ENCODE data around the gene CRISP2.
"Not testable (repeated sequence)": the region's sequence is repeated elsewhere in the genome, so short reads cannot be mapped to it uniquely, and the experiment has no call there.

Gene CRISP2

DNA sequence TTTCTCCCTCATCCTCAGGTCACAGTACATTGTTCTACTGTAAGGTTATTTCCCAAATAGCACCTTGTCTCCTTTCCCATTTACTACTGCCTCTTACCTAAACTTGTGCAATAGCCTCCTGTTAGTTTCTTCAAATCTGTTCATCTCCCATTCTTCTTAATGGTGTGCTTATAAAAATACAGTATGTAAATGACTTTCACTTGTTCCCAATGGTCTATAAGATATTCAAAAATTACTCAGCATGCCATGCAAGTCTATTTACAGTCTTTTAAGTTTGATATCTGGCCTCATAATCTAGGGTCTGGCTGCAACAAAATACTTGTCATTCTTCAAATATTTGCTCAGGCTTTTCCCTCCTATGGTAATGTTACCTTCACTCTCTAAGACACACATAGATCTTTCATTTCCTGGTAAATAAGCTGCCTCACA, 45.2 kb downstream of the CRISP2 start:
- DNase-seq: no peak
- Mint-ChIP-seq H3K9me3 (peaks cover 0 to 18% of the 10 kb centered on the region in 2 donors), H3K27ac (no peak overlapping the region), H3K4me3 (no peak overlapping the region), H3K4me1 (no peaks in the 10 kb centered on the region), H3K27me3 (no peaks in the 10 kb centered on the region)
- no peak for ATAC-seq

DNA sequence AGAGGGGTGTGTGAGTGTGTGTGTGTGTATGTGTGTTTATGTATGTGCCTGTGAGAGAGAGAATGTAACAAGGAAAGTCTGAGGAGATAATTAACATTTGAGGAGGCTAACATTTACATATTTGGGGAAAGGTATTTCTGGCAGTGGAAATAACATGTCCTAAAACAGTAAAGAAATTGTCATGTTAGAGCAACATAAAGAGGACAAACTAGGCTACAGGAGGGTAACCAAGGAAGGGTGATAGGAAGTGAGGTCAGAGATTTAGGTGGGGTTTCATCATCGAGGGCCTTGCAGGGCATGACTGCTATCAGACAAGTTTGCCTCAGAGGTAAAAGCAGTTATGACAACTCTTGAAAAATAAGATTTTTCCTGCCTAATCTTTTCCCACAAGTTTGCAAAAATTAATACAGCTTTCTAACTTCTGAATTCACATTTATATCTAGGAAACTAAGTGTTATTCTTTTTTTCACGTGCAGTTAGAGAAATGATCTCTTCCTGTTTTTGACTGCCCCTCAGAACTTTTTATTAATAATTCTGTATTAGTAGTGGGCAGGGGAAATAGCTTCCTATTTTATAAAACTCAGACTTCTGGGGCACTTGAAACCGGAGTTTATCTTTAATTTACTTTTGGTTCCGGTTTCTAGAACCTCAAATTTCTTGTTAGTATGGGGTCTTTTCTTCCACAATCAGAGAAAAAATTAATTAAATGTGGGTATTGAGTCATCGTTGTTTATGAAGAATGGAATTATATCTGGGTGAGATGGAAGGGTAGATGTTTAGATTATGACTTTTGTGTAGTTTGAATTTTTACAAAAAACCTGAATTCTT, 46.2 kb downstream of the CRISP2 start:
- Mint-ChIP-seq H3K9me3 (peaks cover 0 to 16% of the 10 kb centered on the region in 2 donors), H3K27me3 (no peaks in the 10 kb centered on the region), H3K4me3 (no peak overlapping the region), H3K4me1 (no peaks in the 10 kb centered on the region), H3K27ac (no peak overlapping the region)
- ATAC-seq (no peak), DNase-seq (no peak)

DNA sequence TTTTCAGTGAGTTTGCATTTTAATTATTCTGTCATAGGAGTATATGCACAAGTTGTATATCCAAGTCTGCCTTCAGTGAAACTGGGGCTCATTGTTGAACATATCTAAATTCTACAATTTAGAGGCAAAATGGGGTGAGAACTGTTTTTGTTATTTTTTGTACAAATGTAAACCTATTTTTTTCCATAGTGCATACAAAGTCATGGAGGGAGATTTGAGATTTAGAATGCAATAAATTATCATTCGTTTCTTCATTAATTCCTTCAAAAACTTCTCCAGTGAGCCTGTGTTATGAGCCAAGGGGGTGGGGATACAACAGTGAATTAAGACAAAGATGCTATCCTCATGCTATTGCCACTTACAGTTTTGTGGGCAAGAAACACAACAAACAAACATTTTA, 46.9 kb downstream of the CRISP2 start:
- no peak for ATAC-seq

DNA sequence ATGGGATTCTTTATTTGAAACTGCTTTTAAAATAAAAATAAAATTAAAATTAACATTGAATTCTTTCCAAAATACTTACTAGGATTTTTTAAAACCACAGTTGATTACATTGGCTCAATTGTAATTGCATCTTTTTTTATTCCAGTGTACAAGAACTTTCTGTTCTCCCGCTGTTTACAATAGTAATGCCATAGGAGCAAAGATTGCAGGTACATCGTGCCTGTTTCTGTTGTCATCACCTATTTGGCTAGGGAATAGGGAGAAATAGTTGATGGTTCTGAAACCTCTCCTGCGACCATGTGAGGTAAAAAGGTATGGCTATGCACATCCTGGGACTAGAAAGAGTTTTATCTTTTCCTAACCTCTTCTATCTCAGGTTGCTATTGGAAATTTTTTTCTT, 48.5 kb downstream of the CRISP2 start:
- ATAC-seq: no peak
- Mint-ChIP-seq H3K9me3 (peaks cover 0 to 6% of the 10 kb centered on the region in 2 donors), H3K4me3 (no peak overlapping the region), H3K27ac (no peak overlapping the region), H3K27me3 (no peaks in the 10 kb centered on the region), H3K4me1 (no peaks in the 10 kb centered on the region)
- no peak for DNase-seq

More for the DNA sequence above, 46.9 kb downstream of the CRISP2 start:
- no peak for DNase-seq
- no peaks in the 10 kb centered on the region for H3K4me1 Mint-ChIP-seq
- no peak overlapping the region for H3K27ac Mint-ChIP-seq
- H3K27me3 Mint-ChIP-seq: no peaks in the 10 kb centered on the region
- peaks cover 0 to 10% of the 10 kb centered on the region in 2 donors for H3K9me3 Mint-ChIP-seq
- H3K4me3 Mint-ChIP-seq: no peak overlapping the region

DNA sequence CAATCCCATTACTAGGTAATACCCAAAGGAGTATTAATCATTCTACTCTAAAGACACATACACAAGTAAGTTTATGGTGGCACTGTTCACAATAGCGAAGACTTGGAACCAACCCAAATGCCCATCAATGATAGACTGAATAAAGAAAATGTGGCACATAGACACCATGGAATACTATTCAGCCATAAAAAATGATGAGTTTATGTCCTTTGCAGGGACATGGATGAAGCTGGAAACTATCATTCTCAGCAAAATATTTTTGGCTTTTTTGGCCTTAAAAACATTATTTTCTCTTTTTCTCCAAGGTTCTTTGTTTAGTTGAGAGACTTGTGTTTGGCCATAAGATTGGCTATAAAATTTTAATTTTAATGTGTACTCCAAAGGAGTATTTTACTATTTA, 49.3 kb downstream of the CRISP2 start:
- not testable (repeated sequence) for ATAC-seq, DNase-seq, H3K9me3 Mint-ChIP-seq, H3K27me3 Mint-ChIP-seq, H3K27ac Mint-ChIP-seq, H3K4me3 Mint-ChIP-seq, H3K4me1 Mint-ChIP-seq

DNA sequence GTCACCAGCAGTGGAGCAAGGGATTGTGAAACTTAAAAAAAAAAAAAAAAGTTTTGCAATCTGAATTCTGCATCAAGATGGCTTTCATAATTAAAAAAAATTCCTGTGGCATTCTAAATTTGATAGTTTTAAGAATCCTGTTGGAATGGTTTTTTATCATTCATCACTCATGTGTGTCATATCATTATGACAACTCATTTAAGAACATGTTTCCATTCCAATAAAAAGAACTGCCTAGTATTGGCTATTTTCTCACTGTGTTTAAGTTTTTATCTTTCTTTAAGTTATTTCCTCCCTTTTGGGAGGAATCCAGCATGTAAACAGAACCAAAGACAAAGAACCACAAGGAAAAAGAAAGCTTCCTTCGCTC, 50.5 kb downstream of the CRISP2 start:
- H3K27me3 Mint-ChIP-seq: peaks cover 7% of the 10 kb centered on the region
- H3K9me3 Mint-ChIP-seq: peaks cover 0 to 6% of the 10 kb centered on the region in 2 donors
- DNase-seq: no peak
- H3K4me1 Mint-ChIP-seq: no peaks in the 10 kb centered on the region
- H3K4me3 Mint-ChIP-seq: no peak overlapping the region
- H3K27ac Mint-ChIP-seq: no peak overlapping the region
- no peak for ATAC-seq

DNA sequence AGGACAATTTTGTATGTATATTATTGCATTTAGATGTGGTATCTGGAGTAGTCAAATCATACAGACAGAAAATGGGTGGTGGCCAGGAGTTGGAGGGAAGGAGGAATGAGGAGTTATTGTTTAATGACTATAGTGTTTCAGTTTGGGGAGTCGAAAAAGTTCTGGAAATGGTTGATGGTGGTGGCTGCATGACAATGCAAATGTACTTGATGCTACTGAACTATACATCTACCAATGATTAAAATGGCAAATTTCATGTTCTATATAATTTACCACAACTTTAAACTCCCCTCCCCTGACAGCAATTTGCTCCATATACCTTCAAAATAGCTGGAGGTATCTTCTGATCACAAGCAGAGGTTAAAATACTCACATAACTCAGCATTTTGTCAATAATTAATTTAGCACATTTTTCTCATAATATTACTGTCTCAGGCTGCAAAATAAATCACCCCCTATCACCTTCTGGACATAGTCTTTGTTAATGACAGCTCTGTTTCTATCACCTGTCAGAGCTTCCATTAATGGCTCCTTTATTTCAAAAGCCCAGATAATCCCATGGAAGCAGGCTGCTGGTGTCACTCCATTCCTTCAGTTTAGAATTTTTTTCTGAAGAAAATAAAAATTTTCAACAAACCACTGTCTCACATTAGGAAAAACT, 51.0 kb downstream of the CRISP2 start:
- DNase-seq (no peak), ATAC-seq (no peak)
- Mint-ChIP-seq H3K4me1 (no peaks in the 10 kb centered on the region), H3K4me3 (no peak overlapping the region), H3K27me3 (peaks cover 7% of the 10 kb centered on the region), H3K27ac (no peak overlapping the region), H3K9me3 (peaks cover 0 to 6% of the 10 kb centered on the region in 2 donors)

DNA sequence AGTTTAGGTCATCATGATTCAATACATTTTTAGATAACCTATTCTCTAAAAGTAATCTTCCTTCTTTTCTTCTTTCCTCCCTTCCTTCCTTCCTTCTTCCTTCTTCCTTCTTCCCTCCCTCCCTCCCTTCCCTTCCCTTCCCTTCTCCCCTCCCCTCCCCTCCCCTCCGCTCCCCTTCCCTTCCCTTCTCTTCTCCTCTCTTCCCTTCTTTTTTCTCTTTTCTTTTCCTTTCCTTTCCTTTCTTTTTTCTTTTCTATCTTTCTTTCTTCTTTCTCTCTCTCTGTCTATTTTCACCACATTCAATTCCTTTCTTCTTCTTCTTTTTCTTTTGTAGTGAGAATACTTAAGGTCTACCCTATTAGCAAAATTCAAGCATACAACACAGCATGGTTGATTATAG, 59.4 kb downstream of the CRISP2 start:
- peaks cover 7% of the 10 kb centered on the region for H3K27me3 Mint-ChIP-seq
- H3K4me3 Mint-ChIP-seq: no peak overlapping the region
- no peaks in the 10 kb centered on the region for H3K4me1 Mint-ChIP-seq
- DNase-seq (no peak), ATAC-seq (no peak)
- no peaks in the 10 kb centered on the region for H3K9me3 Mint-ChIP-seq
- no peak overlapping the region for H3K27ac Mint-ChIP-seq

DNA sequence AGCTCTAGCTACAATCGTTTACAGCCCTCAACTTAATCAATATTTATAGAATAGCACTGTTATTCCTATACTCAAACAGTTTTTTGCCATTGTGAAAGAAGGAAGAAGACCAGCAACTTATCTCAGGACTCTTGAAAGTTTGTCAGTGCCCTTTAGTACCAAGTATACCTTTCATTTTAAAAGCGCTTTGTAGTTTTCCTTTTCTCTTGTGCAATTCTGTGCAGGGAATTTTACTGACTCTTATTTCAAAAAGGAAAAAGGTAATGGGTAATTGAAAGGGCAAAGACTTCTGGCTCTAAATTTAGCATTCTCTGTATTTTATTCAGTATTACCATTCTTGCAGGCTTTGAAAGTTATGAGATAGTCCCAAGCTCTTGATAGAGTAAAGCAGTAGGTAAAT, 59.9 kb downstream of the CRISP2 start:
- no peak for ATAC-seq
- no peak overlapping the region for H3K27ac Mint-ChIP-seq
- DNase-seq: no peak
- no peaks in the 10 kb centered on the region for H3K4me1 Mint-ChIP-seq
- H3K27me3 Mint-ChIP-seq: peaks cover 2% of the 10 kb centered on the region
- no peaks in the 10 kb centered on the region for H3K9me3 Mint-ChIP-seq
- no peak overlapping the region for H3K4me3 Mint-ChIP-seq

DNA sequence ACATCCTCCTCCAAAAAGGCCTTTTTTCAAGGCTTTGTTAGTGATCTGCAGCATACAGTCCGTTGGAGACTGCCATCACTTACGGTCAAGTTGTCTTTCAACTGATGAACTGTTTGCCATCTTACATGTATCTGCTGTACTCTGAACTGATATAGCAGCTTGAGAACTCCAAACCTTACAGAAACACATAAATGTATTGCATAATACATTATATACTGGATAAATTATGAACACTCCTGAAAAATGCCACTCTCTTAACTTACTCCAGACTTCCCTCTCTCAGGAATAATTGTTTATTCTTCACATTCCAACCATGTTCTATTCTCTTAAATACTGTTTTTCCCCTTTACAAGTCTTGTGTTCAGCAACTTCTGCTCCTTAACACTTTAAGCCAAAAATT, 62.1 kb downstream of the CRISP2 start:
- DNase-seq: no peak
- Mint-ChIP-seq H3K4me1 (no peaks in the 10 kb centered on the region), H3K9me3 (no peaks in the 10 kb centered on the region), H3K27ac (no peak overlapping the region), H3K27me3 (no peaks in the 10 kb centered on the region), H3K4me3 (no peak overlapping the region)
- no peak for ATAC-seq

DNA sequence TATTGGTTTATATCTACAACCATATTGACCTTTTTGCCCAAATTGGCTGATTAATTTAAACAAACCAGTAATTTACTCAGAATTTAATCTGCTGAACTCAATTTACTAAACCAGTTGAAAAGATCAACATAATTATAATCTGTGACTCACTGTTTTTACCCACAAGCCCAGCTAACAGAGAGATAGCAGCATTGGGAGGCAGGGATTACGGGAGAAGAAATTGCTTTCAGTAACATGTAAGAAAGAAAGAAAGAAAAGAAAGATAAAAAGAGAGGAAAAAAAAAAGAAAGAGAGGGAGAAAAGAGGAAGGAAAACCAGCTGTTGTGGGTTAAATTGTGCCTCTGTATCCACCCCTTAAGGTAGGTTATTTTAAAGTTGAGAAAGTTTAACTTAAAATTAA, 63.4 kb downstream of the CRISP2 start:
- Mint-ChIP-seq H3K4me1 (no peaks in the 10 kb centered on the region), H3K9me3 (no peaks in the 10 kb centered on the region), H3K4me3 (no peak overlapping the region), H3K27ac (no peak overlapping the region), H3K27me3 (no peaks in the 10 kb centered on the region)
- ATAC-seq (no peak), DNase-seq (no peak)

DNA sequence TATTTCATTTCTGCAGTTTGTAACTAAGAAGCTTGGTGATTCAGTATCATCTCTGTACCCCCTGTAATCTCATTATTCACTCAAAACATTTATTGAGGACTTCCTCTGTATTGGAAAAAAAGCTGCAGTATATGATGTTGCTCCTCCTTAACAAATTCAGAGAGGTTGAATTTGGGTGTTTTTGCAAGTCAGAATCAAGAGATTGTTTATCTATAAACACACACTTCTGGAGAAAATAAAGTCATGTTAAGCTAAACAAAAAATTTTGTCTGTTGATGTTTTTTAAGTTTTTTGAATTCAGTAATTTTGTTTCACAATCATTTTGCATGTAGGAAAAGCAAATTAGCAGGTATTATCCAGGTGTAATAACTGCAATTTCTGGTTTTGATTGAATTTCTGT, 65.3 kb downstream of the CRISP2 start:
- Mint-ChIP-seq H3K4me1 (no peaks in the 10 kb centered on the region), H3K27me3 (no peaks in the 10 kb centered on the region), H3K9me3 (no peaks in the 10 kb centered on the region), H3K27ac (no peak overlapping the region), H3K4me3 (no peak overlapping the region)
- no peak for DNase-seq
- ATAC-seq: no peak

DNA sequence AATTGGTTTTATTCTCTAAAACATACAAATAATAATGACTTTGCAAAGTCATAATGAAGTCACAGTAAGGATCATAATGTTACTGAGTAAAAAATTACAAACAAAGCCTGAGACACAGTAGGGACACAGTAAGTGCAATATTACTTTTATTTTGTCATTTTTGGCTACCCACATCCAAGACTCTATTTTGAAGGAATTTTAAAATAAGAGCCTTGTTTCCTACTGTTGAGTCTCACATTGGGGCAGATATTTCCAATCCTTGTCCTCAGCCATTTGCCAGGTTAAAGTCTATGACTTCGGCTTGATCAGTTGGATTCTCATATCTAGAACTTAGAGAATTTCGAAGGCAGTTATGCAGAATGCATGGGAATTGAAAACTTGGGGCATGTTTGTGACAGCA, 65.9 kb downstream of the CRISP2 start:
- no peak for DNase-seq
- Mint-ChIP-seq H3K27me3 (no peaks in the 10 kb centered on the region), H3K4me1 (no peaks in the 10 kb centered on the region), H3K27ac (no peak overlapping the region), H3K9me3 (no peaks in the 10 kb centered on the region), H3K4me3 (no peak overlapping the region)
- ATAC-seq: no peak

DNA sequence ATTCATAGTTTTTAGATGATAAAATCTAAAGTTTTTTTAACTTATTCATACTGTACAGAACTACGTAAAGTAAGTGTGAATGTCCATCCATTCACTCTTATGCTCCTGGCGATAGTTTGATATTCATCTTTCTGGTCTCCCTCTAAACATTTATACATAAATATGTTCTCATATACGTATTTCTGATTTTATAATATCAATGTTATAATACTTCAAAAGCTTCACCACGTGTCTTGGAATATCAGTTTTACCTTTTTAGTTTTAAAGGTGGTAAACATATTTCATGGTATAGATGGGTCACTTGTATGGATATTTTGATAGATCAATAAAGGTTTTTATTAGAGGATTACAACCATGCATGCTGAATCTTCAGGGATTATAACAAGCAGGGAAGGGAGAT, 66.4 kb downstream of the CRISP2 start:
- no peak for ATAC-seq

DNA sequence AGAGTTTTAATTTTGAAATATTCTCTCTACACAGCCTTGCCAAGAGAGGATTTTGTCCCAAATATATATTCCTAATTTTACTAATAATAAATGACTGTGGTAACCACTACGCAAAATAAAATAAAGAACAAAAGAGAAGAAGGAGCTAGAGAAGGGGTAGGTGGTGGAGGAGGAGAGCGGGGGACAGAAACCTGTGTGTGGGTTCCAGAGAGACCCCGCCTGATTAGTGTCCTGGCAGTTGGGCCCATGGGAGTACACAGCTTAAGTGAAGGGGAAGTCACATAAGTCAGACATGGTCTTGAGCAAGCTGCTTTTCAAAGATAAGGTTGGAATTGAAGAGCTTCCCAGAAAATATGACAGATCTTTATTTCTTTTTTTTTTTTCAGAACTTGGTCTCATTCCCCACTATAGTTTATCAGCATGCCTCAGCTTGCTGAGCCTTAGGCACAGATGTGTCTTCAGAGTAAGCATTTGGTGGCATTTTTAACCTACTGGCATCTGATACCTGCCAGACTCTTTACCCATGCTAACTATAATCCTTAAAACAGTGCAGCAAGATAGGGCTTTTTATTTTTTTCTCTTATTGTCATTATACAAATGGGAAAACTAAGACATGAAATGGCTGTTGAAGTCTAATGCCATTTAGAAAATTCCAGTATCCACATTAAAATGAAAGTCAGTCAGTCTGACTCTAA, 67.1 kb downstream of the CRISP2 start:
- no peaks in the 10 kb centered on the region for H3K27me3 Mint-ChIP-seq
- H3K9me3 Mint-ChIP-seq: no peaks in the 10 kb centered on the region
- no peak for DNase-seq
- H3K4me3 Mint-ChIP-seq: no peak overlapping the region
- H3K4me1 Mint-ChIP-seq: no peaks in the 10 kb centered on the region
- no peak overlapping the region for H3K27ac Mint-ChIP-seq
- no peak for ATAC-seq

More for the DNA sequence above, 66.4 kb downstream of the CRISP2 start:
- Mint-ChIP-seq H3K4me3 (no peak overlapping the region), H3K9me3 (no peaks in the 10 kb centered on the region), H3K27me3 (no peaks in the 10 kb centered on the region), H3K27ac (no peak overlapping the region), H3K4me1 (no peaks in the 10 kb centered on the region)
- no peak for DNase-seq

DNA sequence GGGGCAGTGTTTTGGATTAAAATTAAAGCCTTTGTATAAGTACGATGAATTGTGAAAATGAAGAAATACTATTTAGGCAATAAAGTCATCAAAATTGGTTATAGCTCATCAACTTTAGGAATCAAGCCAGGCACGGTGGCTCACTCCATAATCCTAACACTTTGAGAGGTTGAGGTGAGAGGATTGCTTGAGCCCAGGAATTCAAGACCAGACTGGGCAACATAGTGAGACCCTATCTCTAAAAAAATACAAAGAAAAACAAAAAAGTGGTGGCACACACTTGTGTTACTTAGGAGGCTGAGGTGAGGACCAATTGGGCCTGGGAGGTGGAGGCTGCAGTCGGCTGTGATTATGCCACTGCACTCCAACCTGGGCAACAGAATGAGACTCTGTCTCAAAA, 68.2 kb downstream of the CRISP2 start:
- no peaks in the 10 kb centered on the region for H3K9me3 Mint-ChIP-seq
- no peak overlapping the region for H3K4me3 Mint-ChIP-seq
- DNase-seq (no peak), ATAC-seq (no peak)
- H3K27me3 Mint-ChIP-seq: no peaks in the 10 kb centered on the region
- no peaks in the 10 kb centered on the region for H3K4me1 Mint-ChIP-seq
- no peak overlapping the region for H3K27ac Mint-ChIP-seq

All from stimulated activated naive CD8-positive, alpha-beta T cell treated with anti-CD3 and anti-CD28 coated beads, Interleukin-15, amount 100 ng/mL, for 72 hours (primary cell).